ENCODE data around the gene IL16. TPM values are rescaled to one million over a fixed set of nuclear protein-coding genes. Genes with fewer than 3 reads are reported as not detected.
"Not testable (repeated sequence)": the region's sequence is repeated elsewhere in the genome, so short reads cannot be mapped to it uniquely, and the experiment has no call there.

IL16 gene
- total RNA-seq, 1 donor from 2014 or later: 8.5 TPM

- no peaks in the 10 kb centered on the region for H3K27me3 ChIP-seq
- no peak for DNase-seq (ENCODE audit: low spot score in 2 of 2)
- no peaks in the 10 kb centered on the region for H3K36me3 ChIP-seq
- H3K4me3 ChIP-seq: no peak overlapping the region
- H3K27ac ChIP-seq: no peak overlapping the region
- no peaks in the 10 kb centered on the region for H3K4me1 ChIP-seq
- intact Hi-C loops (cut with DNase I): no loop called here
- no peaks in the 10 kb centered on the region for H3K9me3 ChIP-seq
- TF ChIP-seq, protein P1, sequence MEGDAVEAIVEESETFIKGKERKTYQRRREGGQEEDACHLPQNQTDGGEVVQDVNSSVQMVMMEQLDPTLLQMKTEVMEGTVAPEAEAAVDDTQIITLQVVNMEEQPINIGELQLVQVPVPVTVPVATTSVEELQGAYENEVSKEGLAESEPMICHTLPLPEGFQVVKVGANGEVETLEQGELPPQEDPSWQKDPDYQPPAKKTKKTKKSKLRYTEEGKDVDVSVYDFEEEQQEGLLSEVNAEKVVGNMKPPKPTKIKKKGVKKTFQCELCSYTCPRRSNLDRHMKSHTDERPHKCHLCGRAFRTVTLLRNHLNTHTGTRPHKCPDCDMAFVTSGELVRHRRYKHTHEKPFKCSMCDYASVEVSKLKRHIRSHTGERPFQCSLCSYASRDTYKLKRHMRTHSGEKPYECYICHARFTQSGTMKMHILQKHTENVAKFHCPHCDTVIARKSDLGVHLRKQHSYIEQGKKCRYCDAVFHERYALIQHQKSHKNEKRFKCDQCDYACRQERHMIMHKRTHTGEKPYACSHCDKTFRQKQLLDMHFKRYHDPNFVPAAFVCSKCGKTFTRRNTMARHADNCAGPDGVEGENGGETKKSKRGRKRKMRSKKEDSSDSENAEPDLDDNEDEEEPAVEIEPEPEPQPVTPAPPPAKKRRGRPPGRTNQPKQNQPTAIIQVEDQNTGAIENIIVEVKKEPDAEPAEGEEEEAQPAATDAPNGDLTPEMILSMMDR (IDR thresholded peaks at IDR 0.05): no peak
These were observed 564 bp downstream of the IL16 start for GRCh38 chr15:81197255-81197630.

DNA sequence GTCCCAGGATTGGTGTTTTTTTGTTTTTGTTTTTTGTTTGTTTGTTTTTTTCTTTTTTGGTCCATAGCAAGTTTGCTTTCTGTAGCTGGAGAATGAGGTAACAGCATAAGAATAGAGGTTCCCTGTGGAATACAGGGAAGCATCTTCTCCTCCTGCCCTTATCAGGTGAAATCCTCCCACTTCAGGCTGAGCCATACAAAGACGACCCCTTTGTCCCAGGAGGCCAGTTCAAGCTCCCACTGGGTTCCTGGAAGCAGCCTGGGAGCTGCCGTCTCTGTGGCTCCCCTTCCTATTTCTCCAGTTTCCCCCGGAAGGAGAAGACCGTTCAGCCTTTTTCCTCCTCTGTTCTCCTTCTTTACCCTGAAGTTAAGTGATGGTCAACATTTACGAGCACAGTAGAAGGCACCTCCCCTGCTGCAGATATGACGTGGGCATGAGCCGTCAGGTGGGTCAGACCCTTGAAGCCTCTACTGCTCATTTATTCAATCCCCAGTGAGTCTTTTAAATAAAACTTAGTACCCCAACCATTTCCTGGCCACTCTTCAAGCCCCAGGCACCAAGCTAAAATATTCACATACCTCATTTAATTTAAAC is 1.1 kb downstream of the IL16 start:
- Histone ChIP-seq H3K4me1 (no peaks in the 10 kb centered on the region), H3K27me3 (no peaks in the 10 kb centered on the region), H3K27ac (no peak overlapping the region), H3K4me3 (no peak overlapping the region), H3K36me3 (no peaks in the 10 kb centered on the region), H3K9me3 (no peaks in the 10 kb centered on the region)
- TF ChIP-seq, protein P1 (IDR thresholded peaks at IDR 0.05): no peak
- intact Hi-C loops (cut with DNase I): no loop called here
- no peak for DNase-seq (ENCODE audit: low spot score in 2 of 2)

GRCh38 chr15:81199031-81199779 is 2.5 kb downstream of the IL16 start:
- Histone ChIP-seq H3K4me1 (no peaks in the 10 kb centered on the region), H3K4me3 (no peak overlapping the region), H3K27me3 (no peaks in the 10 kb centered on the region), H3K36me3 (no peaks in the 10 kb centered on the region), H3K27ac (no peak overlapping the region), H3K9me3 (no peaks in the 10 kb centered on the region)
- intact Hi-C loops (cut with DNase I): no loop called here
- DNase-seq (ENCODE audit: low spot score in 2 of 2): no peak
- TF ChIP-seq, protein P1 (IDR thresholded peaks at IDR 0.05): no peak

GRCh38 chr15:81206018-81206417 is 9.3 kb downstream of the IL16 start:
- no peak for DNase-seq (ENCODE audit: low spot score in 2 of 2)
- intact Hi-C loops (cut with DNase I): no loop called here
- no peaks in the 10 kb centered on the region for H3K4me1 ChIP-seq
- no peak overlapping the region for H3K27ac ChIP-seq
- H3K36me3 ChIP-seq: no peaks in the 10 kb centered on the region
- H3K9me3 ChIP-seq: peaks cover 0 to 5% of the 10 kb centered on the region in 2 donors
- no peak overlapping the region for H3K4me3 ChIP-seq
- TF ChIP-seq, protein P1 (IDR thresholded peaks at IDR 0.05): no peak
- H3K27me3 ChIP-seq: no peaks in the 10 kb centered on the region

- H3K36me3 ChIP-seq; H3K9me3 ChIP-seq; H3K27me3 ChIP-seq; H3K4me3 ChIP-seq; H3K4me1 ChIP-seq; DNase-seq (ENCODE audit: low spot score in 2 of 2); H3K27ac ChIP-seq; intact Hi-C loops (cut with DNase I): not testable (repeated sequence)
These were observed 11.3 kb downstream of the IL16 start for GRCh38 chr15:81207987-81208386.

- no peak for DNase-seq (ENCODE audit: low spot score in 2 of 2)
- Histone ChIP-seq H3K36me3 (no peaks in the 10 kb centered on the region), H3K9me3 (peaks cover 9 to 21% of the 10 kb centered on the region in 2 donors), H3K4me1 (no peaks in the 10 kb centered on the region), H3K4me3 (no peak overlapping the region), H3K27me3 (no peaks in the 10 kb centered on the region), H3K27ac (no peak overlapping the region)
- TF ChIP-seq, protein P1 (IDR thresholded peaks at IDR 0.05): no peak
- intact Hi-C loops (cut with DNase I): no loop called here
These were observed 13.0 kb downstream of the IL16 start for GRCh38 chr15:81209635-81210034.
